GM12865 (cell line): ENCODE measurements around the gene ALS2CL.

Source experiments
- DNase-seq: peaks from one replicate; pipeline ENCODE4 v3.0.0; 2010; ENCODE audit warnings: low read depth
- H3K4me3 ChIP-seq: 2 replicates; pipeline ENCODE4 v1.5.1; 2011; ENCODE audit warnings: mild to moderate bottlenecking, low read depth, low read length, control low read depth
- TF ChIP-seq, protein P1 (sequence below): IDR thresholded peaks from 2 replicates; pipeline ENCODE4 v1.5.1; 2011; ENCODE audit warnings: low read length, control low read depth, low read depth, inconsistent platforms; ENCODE audit not compliant: insufficient read depth; ENCODE audit errors: missing control alignments

Gene ALS2CL

DNA sequence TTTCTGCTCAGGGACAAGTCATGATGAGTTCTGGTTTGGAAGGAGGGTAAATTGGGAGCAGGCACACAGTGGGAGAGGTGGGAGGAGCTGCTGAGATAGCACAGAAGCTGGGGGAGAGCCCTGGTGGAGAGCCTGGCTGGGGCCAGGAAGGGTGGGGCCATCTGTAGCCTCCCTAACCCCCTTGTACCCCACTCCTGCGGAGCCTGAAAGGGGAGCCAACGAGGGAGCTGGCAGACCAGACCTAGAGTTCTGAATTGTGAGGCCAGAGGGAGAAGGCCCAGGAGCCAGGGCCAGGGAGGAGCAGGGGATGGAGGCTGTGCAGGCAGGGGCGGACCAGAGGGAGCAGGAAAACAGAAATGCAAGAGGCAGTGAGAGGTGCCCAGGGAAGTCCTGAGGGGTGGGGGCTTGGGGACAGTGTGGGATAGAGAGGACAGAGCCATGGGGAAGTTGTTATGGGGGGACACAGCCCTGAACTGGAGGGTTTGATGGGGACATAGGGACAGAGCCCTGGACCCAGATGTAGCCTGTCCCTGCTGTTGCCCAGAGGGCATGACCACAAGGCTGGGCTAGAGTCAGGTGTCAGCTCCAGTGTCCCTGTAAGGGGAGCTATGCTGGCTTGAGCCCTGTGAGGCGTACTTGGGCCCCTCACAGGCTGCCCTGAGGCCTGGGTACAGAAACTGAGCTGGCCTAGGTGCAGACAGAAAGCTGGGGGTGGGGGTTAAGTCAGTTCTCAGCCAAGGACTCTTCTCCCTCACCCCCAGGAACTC lies 8.9 kb upstream of the ALS2CL start:
- DNase-seq = no peak
- TF ChIP-seq, protein P1, sequence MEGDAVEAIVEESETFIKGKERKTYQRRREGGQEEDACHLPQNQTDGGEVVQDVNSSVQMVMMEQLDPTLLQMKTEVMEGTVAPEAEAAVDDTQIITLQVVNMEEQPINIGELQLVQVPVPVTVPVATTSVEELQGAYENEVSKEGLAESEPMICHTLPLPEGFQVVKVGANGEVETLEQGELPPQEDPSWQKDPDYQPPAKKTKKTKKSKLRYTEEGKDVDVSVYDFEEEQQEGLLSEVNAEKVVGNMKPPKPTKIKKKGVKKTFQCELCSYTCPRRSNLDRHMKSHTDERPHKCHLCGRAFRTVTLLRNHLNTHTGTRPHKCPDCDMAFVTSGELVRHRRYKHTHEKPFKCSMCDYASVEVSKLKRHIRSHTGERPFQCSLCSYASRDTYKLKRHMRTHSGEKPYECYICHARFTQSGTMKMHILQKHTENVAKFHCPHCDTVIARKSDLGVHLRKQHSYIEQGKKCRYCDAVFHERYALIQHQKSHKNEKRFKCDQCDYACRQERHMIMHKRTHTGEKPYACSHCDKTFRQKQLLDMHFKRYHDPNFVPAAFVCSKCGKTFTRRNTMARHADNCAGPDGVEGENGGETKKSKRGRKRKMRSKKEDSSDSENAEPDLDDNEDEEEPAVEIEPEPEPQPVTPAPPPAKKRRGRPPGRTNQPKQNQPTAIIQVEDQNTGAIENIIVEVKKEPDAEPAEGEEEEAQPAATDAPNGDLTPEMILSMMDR = no peak
- H3K4me3 ChIP-seq = no peak overlapping the region

DNA sequence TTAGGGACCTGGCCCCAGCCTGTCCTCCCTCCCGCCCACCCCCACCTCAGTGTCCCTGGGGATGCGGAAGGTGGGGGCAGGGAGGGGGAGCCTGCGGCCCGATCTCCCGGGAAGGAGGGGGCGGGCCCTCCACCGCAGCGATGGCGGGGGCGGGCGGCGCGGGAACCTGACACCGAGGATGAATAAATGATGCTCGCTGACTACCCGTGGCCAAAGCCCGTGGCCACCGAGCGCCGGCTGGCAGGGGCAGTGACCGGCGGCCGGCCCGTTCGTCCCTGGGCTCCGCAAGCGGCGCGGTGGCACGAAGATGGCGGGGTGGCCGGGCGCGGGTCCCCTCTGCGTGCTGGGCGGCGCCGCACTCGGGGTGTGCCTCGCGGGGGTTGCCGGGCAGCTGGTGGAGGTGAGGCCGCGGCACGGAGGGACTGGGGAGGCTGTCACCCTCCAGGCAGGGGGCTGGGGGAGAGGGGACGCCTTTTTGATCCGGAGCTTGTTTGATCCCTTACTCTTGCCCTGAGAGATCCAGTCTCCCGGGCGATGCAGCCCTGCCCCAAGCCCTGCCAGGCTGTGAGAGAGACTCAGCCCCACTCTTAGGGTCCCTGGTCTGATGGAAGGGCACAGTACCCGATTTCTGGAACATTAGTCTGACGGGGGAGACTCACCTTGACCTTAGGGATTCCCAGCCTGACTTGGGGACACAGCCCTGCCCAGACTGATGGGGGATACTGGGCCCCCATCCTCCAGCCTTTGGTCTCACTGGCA lies 7.9 kb upstream of the ALS2CL start, which contains the start of gene TMIE:
TSS of gene TMIE (plus strand) at position 212 of the 759 bp plus-strand sequence. CDS start at position 308, 96 bp downstream.
- no peak for DNase-seq
- H3K4me3 ChIP-seq = no peak within 1 kb of the TSS
- TF ChIP-seq, protein P1 = no peak

DNA sequence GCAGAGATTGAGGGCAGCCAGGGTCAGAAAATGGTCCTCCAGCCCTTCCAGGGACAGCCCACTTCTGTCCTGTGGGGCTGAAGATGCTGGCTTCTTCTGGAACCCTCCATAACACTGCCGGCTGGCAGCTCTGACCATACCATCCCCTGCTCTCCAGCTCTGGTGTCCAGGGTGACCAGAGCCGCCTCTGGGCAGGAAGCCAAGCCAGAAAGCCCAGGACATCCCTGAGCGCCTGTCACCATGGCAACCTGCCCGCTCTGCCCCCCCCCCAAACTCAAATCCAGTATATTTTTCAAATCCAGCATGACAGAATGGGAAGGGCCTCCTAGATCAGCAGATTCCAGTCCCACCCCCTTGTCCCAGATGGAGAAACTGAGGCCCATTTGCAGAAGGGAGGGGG lies 7.3 kb upstream of the ALS2CL start:
- no peak overlapping the region for H3K4me3 ChIP-seq
- no peak for DNase-seq
- TF ChIP-seq, protein P1 = no peak

DNA sequence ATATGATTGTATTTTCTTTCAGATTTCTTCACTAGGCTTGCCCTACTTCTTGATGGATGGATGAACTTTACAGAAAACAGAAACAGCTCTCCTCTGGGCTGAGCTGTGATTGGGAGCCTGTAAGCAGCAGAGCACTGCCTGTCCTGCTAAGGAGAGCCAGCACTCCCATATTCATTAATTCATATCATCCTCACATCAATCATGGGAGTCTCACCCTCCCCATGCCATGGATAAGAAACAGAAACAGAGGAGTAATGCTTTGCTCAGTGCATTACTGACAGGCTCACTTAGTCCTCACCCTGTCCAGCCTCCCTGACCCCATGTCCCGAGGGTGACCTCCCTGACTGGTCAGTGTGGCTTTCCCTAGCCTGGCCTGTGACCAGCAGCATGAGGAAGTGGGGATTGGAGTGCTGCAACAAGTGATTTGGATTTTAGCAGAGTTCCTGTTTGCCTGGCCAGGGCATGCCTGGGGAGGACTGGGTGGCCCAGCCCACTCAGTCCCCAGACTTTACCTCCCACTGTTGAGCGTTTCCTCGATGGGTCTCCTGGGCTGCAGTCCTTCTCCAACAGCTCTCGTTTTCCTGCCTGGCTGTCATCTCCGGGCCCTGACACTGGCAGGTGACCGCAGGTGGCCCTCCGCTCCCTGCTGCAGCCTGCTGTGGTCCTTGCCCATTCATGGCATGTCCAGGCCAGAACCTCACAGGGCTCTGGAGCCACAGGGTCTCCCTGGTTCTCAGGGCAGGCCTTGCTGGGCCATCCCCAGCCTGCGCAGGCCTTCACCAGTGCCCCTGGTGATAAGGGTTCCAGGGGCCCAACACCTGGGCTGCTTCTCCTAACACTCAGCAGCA lies 6.4 kb upstream of the ALS2CL start:
- H3K4me3 ChIP-seq = no peak overlapping the region
- no peak for DNase-seq
- TF ChIP-seq, protein P1 = no peak

DNA sequence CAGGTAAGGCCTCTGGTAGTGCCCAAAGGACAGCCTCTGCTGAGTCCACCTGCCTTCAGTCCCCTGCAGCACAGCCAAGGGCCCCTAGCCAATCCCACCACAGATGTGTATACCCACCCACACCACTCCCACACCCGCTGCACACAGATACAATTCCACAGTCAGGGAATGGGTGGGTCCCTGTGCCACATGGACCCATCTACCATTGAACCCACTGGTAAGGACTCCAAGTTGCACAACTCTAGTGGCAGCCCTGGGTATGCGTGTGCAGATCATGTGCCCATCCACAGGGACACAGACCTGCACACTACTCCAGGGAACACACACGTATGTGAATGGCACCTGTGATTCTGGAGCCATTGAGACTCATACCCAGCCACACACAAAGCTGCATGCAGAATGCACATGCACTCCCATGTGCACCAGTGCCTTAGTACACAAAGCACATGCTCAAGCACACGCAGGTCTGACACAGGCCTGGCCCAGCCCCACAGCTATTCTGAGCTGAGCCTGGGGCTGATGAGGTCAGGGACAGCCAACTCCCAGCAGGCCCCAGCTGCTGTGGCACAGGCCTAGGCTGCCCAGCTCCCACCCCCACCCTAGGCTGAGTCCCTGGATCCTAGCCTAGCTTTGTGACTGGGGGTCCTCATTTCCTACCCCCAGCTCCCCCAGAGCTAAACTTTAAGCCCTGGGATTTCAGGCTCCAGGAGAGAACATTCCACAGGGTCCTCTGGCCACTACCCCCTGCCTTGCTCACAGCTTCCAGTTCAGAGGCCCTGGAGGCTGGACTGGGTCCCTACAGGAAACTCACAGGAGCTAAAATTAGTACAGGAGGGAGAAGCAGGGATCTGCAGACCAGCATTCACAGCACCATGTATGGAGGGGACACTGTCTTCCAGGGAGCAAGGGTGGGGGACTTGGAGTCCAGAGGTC lies 2.7 kb upstream of the ALS2CL start:
- TF ChIP-seq, protein P1 = no peak
- peak; percentile 5 for DNase-seq

DNA sequence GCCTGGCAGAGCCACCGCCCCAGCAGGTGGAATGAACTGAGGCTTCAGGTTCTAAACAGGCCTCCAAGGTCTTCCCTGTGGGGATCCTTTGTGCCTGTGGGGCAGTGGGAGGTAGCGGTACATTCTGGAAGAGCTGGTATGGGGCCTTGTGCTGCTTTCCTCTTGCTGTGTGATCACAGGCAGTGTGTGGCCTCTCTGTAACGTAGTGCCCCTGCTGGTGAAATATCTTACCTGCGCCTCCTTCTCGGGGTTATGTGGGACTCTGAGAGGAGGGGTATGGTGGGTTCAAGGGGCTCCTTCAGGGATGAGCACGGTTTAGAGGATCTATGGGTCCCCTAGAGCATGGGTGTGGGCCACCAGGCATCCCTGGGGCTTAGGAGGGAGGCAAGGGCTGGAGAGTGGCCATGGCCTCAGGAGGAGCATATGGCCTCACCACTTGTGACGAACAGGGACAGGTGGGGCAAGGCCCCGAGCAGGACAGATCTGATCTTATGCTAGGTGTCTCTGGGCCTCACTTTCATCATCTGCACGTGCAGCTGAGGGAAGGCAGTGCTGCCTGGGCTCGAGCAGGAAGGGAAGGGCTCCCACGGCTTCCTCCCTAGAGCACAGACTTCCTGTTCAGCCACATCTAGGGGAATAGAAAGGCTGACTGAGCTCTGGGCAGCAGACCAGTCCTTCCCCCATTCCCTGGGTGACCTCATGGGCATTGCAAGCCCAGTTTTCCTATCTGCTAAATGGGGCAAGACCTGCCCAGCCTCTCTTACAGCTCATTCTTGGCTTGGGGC lies 1.9 kb upstream of the ALS2CL start:
- TF ChIP-seq, protein P1 = peak; percentile 35
- no peak overlapping the region for H3K4me3 ChIP-seq
- DNase-seq = peak; percentile 38

More for the DNA sequence above, 2.7 kb upstream of the ALS2CL start:
- no peak overlapping the region for H3K4me3 ChIP-seq
